HK-2 (cell line): ENCODE results near the gene RRBP1.
"Not testable (repeated sequence)": the region's sequence is repeated elsewhere in the genome, so short reads cannot be mapped to it uniquely, and the experiment has no call there.

Source experiments
- DNase-seq: peaks from one replicate; pipeline ENCODE4 v3.0.0-alpha.2; 2018; ENCODE audit not compliant: unreplicated experiment

The RRBP1 gene

GRCh38 chr20:17708675-17709360 lies 26.8 kb upstream of the RRBP1 start:
- DNase-seq, result no peak

GRCh38 chr20:17707951-17708350 lies 25.9 kb upstream of the RRBP1 start:
- not testable (repeated sequence) for DNase-seq

- no peak for DNase-seq
Observed at GRCh38 chr20:17706632-17707031, 24.6 kb upstream of the RRBP1 start.

- no peak for DNase-seq
Observed at GRCh38 chr20:17705916-17706315, 23.9 kb upstream of the RRBP1 start.

- no peak for DNase-seq
Observed at GRCh38 chr20:17704589-17705317, 22.7 kb upstream of the RRBP1 start.

- no peak for DNase-seq
Observed at GRCh38 chr20:17701826-17702225, 19.8 kb upstream of the RRBP1 start.

- DNase-seq, result no peak
Observed at GRCh38 chr20:17700637-17701036, 18.6 kb upstream of the RRBP1 start.

GRCh38 chr20:17699931-17700351 lies 17.9 kb upstream of the RRBP1 start, which contains the start of gene BANF2:
TSS of gene BANF2 (plus strand) at chr20:17699966. CDS start at chr20:17725026, 25,060 bp downstream.
- DNase-seq, result no peak

- DNase-seq, result no peak
Observed at GRCh38 chr20:17698384-17698783, 16.3 kb upstream of the RRBP1 start.

GRCh38 chr20:17697171-17697570 lies 15.1 kb upstream of the RRBP1 start:
- no peak for DNase-seq

- DNase-seq, result no peak
Observed at GRCh38 chr20:17696287-17696686, 14.2 kb upstream of the RRBP1 start.

- no peak for DNase-seq
Observed at GRCh38 chr20:17694767-17695166, 12.7 kb upstream of the RRBP1 start.

GRCh38 chr20:17693444-17694001 lies 11.5 kb upstream of the RRBP1 start:
- no peak for DNase-seq

- DNase-seq, result no peak
Observed at GRCh38 chr20:17691758-17692157, 9.7 kb upstream of the RRBP1 start.

- DNase-seq, result no peak
Observed at GRCh38 chr20:17690144-17690543, 8.1 kb upstream of the RRBP1 start.

GRCh38 chr20:17688965-17689364 lies 6.9 kb upstream of the RRBP1 start:
- no peak for DNase-seq

- DNase-seq, result no peak
Observed at GRCh38 chr20:17687800-17688199, 5.8 kb upstream of the RRBP1 start.

- no peak for DNase-seq
Observed at GRCh38 chr20:17685168-17685567, 3.1 kb upstream of the RRBP1 start.

GRCh38 chr20:17684077-17684888 lies 2.2 kb upstream of the RRBP1 start:
- no peak for DNase-seq

- no peak for DNase-seq
Observed at GRCh38 chr20:17683218-17684076, 1.4 kb upstream of the RRBP1 start.

- no peak for DNase-seq
Observed at GRCh38 chr20:17682889-17683198, 802 bp upstream of the RRBP1 start.
